CD4-positive, alpha-beta T cell treated with Interferon alpha-2 for 1 hour (primary cell): ENCODE results near the gene ALKBH6.

Experiments
- DNase-seq, 2 donors: peaks; one replicate each; pipeline ENCODE4 v3.0.0-alpha.2; 2020 to 2022

ALKBH6 gene

GRCh38 chr19:36030264-36031148 is 16.5 kb upstream of the ALKBH6 start:
- DNase-seq = no peak

- DNase-seq = no peak
Observed at GRCh38 chr19:36028313-36029041, 14.5 kb upstream of the ALKBH6 start.

GRCh38 chr19:36027696-36028095 is 13.7 kb upstream of the ALKBH6 start:
- no peak for DNase-seq

- no peak for DNase-seq
Observed at GRCh38 chr19:36026091-36026876, 12.3 kb upstream of the ALKBH6 start.

- DNase-seq = no peak
Observed at GRCh38 chr19:36025541-36025940, 11.5 kb upstream of the ALKBH6 start.

GRCh38 chr19:36023432-36023831 is 9.4 kb upstream of the ALKBH6 start:
- no peak for DNase-seq

- DNase-seq = no peak
Observed at GRCh38 chr19:36019061-36019670, 5.2 kb upstream of the ALKBH6 start.

- DNase-seq = no peak
Observed at GRCh38 chr19:36013280-36014011, 567 bp downstream of the ALKBH6 start.

GRCh38 chr19:36010402-36010801 is 3.6 kb downstream of the ALKBH6 start:
- no peak for DNase-seq

GRCh38 chr19:36009633-36010379 is 4.2 kb downstream of the ALKBH6 start:
- DNase-seq = no peak

GRCh38 chr19:36009220-36009619 is 4.8 kb downstream of the ALKBH6 start:
- peak; percentile 9 to 52 for DNase-seq

- DNase-seq = no peak
Observed at GRCh38 chr19:36008336-36008978, 5.6 kb downstream of the ALKBH6 start, which contains the start of gene SYNE4. SYNE4 (minus strand) TSS chr19:36008813; CDS start chr19:36008681, 132 bp downstream.

GRCh38 chr19:36006955-36007354 is 7.1 kb downstream of the ALKBH6 start:
- no peak for DNase-seq

GRCh38 chr19:36003284-36003683 is 10.7 kb downstream of the ALKBH6 start:
- DNase-seq = no peak

GRCh38 chr19:36001605-36002004 is 12.4 kb downstream of the ALKBH6 start:
- no peak for DNase-seq

GRCh38 chr19:35996777-35997176 is 17.2 kb downstream of the ALKBH6 start:
- DNase-seq = no peak

GRCh38 chr19:35995048-35995993 is 18.7 kb downstream of the ALKBH6 start, which contains the start of gene SDHAF1:
SDHAF1 (plus strand) TSS chr19:35995188; CDS start chr19:35995275, 87 bp downstream.
- DNase-seq = peak; percentile 91 to 93

- no peak for DNase-seq
Observed at GRCh38 chr19:35993923-35994598, 20.0 kb downstream of the ALKBH6 start.
